CD4-positive, alpha-beta T cell treated with Interleukin-17A for 4 hours (primary cell): ENCODE results near the gene SSBP1.
A peak's percentile ranks its signal among the peaks of the same experiment; 100 is the strongest.
"Not testable (repeated sequence)": the region's sequence is repeated elsewhere in the genome, so short reads cannot be mapped to it uniquely, and the experiment has no call there.

Experiments
- DNase-seq: peaks from one replicate; pipeline ENCODE4 v3.0.0-alpha.2; 2020; ENCODE audit warnings: mixed read lengths

Gene SSBP1, protein sequence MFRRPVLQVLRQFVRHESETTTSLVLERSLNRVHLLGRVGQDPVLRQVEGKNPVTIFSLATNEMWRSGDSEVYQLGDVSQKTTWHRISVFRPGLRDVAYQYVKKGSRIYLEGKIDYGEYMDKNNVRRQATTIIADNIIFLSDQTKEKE

DNA sequence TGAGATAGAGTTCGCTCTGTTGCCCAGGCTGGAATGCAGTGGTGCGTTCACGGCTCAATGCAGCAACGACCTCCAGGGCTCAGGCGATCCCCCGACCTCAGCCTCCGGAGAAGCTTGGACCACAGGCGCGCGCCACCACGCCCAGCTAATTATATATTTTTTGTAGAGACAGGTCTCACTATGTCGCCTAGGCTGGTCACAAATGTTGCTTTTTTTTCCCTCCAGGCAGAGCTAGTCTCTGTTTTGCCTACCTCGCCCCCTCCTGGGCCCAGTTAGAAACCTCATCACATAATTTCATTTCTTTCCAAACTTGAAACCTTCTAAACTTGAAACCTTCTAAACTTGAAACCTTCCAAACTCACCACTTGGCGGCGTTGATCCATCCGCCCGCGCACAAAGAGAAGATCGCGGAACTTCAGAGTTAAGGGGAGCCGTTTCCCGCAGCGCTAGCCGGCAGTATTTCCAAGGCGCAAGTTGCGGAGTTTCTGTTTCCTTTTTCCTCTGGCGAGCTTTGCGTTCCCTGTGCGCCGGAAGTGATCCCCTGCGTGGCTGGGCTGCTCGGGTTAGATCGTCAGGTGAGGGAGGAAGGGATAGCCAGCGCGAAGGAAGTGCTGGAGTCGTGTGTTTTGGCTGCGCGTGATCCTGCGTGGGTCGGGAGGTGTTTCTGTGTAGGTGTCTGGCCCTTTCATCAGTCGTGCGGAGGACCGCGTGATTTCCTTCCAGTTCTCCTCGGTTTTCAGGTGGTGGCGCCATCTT lies at the start of gene SSBP1:
Gene SSBP1, plus strand, starts transcription at position 523 of the 756 bp plus-strand sequence. CDS start 809 bp downstream, outside the sequence.
- DNase-seq, result peak; percentile 91

DNA sequence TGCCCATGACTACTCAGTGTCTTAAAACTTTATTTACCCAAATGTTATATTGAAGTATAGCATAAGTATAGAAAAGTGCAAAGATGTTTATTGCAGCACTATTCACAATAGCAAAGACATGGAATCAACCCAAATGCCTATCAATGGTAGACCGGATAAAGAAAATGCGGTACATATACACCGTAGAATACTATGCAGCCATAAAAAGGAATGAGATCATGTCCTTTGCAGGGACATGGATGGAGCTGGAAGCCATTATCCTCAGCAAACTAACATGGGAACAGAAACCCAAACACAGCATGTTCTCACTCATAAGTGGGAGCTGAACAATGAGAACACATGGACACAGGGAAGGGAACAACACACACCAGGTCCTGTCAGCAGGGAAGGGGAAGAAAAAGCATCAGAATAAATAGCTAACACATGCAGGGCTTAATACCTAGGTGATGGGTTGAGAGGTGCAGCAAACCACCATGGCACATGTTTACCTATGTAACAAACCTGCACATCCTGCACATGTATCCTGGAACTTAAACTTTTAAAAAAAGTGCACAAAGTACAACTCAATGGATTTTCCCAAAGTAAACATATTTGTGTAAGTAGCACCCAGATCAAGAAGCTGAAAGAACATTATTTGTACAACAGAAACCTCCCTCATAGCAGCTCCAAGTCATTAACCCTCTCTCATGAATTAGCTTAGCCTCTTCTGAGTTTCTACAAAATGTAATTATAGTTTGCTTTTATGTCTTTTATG lies 48.9 kb upstream of the SSBP1 start:
- not testable (repeated sequence) for DNase-seq

DNA sequence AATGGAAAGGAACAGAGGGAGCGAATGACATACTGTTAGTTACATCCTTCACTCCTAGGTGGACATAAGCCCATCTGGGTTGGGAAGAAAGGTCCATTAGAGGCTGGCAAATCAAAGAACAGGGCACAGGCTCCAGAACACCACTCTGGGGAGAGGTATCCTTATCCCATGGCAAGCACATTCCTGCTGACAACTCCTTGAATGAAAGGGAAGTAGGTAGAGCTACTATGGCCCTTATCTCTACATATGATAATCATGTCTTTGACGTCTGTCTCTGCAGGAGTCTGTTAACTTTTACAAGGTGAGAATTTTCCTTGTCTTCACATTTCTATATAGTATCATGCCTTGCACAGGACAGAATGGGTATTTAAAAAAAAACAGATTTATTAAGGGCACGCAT lies 46.6 kb upstream of the SSBP1 start:
- no peak for DNase-seq

DNA sequence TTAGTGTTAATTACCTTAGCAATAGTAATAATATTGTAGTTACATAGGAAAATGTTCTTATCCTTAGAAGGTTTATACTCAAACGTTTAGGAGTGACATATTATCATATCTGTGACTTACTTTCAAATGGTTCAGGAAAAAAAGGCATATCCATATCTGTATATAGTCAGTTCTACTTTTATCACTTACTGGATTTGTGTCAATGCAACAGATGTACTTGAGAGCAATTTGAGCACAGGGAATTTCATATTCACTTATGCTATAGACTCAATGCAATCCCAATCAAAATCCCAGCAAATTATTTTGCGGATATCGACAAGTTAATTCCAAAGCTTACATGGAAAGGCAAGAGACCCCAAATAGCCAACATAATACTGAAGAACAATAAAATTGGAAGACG lies 46.2 kb upstream of the SSBP1 start:
- DNase-seq, result no peak

DNA sequence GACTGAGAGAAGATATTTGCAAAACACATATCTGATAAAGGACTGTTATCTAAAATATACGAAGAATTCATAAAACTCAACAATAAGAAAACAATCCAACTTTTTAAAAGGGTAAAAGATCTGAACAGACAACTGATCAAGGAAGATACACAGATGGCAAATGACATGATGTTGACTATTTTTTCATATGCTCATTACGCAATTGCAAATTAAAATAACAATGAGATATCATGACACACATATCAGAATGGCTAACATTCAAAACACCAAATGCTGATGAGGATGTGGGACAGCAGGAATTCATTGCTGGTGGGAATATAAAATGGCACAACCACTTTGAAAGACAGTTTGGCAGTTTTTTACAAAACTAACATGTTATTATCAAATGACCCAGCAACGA lies 45.1 kb upstream of the SSBP1 start:
- DNase-seq, result no peak

DNA sequence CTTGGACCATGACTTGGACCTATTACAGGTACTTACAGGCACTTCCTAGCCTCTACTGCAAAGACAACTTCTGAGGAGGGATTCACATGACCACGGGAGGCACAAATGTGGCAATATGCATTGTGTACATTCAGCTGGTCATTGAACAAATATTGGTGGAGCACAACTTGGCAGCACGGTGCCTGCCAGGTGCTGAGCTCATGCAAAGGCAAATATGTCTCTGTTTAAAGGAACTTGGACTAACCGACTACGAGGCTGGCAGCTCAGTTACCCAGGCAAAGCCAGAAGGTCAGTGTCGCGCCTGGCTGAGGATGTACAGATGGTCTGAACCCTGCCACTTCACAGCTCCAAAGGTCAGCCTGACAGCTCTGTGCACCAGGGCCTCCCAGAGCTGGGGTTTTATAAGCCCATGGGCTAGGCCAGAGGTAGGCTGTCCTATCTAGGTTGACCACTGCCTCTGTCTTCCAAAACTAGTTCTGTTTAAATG lies 42.3 kb upstream of the SSBP1 start:
- no peak for DNase-seq

DNA sequence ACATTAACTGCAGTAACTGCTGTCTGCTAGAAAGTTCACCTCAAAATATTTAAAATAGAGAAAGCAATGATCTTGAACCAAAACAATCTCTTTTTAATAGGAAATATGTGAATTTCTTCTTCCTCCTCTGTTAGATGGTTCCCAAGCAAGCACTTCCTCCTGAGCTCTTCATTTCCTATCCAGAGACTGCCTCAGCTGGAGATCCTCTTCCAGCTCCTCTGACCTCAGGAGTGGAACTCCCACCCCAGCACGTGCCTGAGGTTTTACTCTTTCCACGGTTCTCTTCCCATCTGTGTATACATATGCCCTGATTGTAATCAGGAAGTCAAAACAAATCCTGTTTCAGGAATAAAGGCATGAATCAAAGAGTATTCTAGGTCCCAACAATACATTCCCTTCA lies 41.8 kb upstream of the SSBP1 start:
- no peak for DNase-seq

DNA sequence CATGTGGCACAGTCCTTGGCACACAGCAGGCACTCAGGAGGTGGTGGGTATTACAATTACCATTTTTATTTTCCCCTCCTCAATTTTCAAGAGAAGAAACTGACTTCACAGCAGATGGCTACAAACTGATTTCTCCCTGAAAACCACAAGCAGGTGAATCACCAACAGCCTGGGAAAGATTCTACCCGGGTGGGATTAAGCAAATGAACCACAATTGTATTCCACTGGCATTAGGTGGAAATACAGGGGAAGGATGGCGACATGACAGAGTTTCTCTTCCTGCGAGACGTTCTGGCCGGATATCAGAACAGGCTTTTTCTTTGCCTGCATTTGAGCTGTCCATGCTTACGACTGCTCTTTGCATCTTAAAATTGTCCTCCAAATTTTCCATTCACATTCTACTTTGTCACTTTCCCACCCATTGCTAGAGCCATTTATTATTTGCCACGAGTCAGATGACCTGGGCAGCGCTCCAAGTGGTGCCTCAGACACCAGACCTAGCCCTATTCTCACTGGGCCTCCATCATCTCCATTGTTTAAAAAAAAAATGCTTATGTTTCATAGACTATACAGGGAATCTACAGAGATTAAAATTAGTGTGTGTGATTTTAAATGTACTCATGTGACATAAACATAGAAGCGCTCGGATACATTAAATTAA lies 40.8 kb upstream of the SSBP1 start:
- DNase-seq, result no peak

DNA sequence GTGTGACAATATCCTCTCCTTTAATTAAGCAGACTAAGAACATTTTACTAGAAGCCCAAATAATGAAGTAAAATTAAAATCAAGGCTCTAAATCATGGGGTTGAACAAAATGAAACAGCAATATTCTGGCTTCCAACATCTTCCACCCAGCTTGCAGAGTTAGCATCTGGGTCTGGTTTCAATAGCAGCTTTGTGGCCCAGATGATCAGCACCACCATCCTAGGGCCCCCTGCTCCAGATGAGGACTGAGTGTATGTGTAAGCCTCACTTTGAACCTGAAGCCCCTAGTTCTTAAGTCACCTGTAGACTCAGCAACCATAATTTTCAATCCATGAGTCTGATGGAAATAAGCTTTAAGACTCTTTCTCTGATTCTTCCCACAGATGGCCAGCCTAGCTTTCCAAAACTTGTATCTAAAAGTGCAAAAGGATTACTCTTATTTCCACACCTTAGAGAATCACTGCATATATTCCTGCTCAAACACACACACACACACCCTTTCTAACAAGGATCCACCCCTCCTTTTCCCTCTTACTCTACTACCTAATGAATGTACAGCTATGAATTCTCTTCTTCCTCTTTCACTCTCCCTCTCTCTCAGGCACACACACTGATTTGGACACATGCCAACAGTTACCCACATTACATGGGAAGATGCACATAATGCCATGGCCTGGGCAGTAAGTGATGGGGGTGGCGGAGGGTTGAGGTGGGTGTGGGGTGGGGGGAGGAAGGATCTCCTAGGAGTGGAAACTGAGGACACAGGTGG lies 39.7 kb upstream of the SSBP1 start:
- peak; percentile 10 for DNase-seq

DNA sequence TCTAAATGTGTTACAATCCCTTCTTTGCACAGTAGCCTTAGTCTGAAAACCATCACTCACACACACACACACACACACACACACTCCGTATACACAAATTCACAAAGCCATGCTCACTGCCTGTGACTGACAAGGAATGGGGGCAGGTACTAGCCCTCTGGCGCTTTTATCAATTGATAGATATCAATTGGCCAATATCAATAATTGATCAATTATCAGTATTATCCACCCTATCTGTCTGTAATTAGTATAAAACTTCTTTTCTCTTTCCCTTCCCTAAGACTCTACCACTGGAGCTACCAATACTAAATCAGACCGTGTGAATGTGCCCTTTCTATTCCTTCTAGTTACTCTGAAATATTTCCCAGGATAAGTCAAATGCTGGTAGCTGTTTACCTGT lies 38.3 kb upstream of the SSBP1 start:
- no peak for DNase-seq

DNA sequence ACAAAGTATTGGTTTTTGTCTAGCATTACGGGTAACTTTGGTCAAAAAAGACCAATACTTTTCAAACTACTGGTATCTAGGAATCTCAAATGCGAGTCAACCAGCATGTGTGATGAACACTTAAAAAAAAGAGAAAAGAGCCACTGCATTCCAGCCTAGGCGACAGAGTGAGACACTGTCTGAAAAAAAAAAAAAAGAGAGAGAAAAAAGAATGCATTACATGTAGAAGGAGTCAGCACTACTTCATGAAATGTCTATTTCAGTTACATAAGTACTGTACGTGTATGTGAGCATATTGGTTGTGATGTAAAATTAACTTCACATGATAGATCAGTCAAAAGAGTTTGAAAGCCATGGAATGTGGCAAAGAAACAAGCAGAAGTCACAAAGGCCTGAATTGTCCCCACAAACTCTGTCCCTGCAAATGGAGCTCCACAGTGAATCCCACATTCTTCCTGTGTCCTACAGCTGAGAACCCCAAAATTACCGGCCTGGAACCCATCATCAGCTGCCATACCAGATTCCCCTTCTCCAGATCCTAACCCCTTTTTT lies 37.8 kb upstream of the SSBP1 start:
- DNase-seq, result no peak

DNA sequence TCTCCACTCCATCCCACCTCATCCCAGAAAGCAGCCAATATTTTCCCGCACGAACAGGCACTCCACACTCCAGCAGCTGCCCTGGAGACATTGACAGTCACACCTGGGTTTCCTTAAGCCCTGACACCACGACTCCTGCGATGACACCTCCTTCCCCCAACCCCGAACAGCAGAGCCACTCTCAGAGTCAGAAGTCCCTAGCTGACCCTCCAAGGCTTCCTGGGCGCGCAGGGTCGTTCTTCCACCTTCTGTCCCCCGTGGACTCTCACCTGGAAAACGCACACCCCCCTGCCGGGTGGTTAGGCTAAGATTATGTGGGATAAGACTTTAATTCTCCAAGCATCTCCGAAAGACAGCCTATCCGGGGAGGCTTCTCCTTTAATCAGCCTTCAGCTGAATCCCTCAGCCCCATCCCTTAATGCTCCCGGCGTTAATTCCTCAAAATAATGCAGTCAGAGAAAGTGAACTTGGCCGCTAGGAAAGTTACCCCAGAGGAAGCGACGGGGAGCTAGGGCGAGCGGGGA lies 37.2 kb upstream of the SSBP1 start:
- peak; percentile 26 for DNase-seq

DNA sequence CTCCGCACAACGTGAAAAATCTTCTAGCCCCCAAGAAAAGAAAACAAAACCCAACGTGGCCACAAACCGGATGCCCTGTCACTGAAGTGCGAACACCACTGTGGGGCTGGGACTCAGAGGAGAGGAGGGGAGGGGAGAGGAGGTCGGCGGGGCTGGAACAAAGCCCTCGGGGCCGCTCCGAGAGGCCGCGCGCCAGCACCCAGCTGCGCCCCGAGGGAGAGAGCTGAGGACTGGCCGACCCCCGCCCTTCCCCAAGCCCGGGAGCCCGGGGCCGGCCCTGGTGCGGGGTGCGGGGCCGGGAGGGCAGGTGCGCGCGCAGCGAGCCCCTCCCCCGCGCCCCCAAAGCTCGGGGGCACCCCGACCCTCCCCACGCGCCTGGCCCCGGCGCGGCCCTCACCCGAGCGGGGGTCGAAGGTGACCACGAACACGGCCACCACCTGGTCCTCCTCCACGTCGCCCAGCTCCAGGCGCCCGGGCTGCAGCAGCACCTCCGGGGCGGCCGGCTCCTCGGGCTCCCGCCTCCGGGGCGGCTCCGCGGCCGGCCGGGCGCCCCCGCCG lies 36.6 kb upstream of the SSBP1 start:
- DNase-seq, result peak; percentile 72

DNA sequence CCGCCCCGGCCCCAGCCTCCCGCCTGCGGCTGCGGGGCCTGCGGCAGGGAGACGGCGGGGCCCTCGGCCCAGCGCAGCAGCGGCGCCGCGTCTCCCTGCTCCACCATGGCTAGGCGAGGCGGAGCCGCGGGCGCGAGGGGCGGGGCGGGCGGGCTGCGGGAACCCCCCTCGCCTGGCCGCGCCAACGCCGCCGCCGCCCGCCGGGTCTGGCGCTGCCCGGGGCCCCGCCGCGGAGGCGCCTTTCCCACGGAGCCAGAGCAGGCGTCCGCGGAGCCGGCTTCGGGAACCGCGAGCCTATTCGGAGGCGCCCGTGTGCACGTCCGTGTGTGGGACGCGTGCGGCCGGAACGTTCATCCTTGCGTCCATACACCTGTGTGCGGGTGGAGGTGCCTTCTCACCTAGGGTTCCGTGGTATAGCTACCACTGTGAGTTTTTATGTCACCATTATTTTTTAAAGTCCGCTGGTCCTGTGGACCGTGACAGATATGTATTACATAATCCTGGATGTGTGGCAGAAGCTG lies 36.1 kb upstream of the SSBP1 start, which contains the start of gene DENND11:
Gene DENND11, minus strand, starts transcription at position 120 of the 521 bp plus-strand sequence. Its CDS starts 13 bp downstream, at position 107.
- peak; percentile 73 for DNase-seq

DNA sequence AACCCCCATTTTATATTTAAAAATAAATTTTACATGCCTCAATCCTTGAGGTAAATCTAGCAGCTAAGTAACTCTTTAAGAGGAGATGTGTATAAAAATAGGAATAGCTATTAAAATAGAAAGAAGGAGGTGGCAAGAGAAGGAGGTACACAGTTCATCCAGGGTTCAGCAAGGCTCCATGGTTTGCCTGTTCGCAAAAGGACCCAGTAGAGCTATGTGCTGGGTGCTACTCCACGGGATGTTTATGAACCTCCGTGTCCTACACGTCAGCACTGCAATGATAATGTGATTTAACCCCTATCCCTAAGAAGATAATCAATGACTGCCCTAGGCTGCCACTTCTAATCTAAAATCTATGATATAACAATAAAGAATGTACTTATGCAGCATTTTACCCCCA lies 35.3 kb upstream of the SSBP1 start:
- no peak for DNase-seq

DNA sequence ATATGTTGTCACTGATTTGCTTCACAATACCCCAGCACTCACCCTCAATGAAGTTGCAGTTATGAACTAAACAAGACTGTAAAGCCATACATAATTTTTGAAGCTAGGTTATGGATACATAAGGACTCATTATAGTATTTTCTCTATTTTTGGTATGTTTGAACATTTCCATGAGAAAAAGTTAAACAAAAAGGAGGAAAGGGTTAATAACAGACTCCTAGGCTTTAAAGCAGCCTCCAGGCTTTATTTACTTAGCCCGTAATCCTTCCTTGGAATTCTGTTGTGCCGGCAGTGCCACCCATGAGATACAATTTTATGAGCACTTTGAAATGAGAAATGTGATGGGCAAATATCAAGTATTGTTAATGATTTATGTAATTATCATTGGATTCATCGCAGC lies 34.0 kb upstream of the SSBP1 start:
- DNase-seq, result no peak

DNA sequence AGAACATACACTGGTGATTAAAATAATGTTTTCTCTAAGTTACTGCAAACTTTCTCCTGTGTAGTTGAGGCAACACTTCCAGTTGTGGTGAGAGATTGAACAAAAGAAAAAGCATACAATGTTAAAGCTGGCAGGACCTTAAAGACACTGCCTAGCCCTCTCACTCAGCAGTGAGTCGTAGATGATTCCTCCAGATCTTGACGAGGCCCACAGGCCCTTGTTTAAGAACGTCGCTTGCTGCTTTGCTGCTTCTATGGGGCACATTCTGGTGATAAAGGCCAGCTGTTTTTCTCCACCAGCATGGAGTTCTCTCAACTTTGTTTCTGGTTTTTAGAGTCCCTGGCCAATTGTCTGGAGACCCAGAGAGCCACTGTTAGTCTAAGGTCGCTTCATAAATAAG lies 33.4 kb upstream of the SSBP1 start:
- no peak for DNase-seq

DNA sequence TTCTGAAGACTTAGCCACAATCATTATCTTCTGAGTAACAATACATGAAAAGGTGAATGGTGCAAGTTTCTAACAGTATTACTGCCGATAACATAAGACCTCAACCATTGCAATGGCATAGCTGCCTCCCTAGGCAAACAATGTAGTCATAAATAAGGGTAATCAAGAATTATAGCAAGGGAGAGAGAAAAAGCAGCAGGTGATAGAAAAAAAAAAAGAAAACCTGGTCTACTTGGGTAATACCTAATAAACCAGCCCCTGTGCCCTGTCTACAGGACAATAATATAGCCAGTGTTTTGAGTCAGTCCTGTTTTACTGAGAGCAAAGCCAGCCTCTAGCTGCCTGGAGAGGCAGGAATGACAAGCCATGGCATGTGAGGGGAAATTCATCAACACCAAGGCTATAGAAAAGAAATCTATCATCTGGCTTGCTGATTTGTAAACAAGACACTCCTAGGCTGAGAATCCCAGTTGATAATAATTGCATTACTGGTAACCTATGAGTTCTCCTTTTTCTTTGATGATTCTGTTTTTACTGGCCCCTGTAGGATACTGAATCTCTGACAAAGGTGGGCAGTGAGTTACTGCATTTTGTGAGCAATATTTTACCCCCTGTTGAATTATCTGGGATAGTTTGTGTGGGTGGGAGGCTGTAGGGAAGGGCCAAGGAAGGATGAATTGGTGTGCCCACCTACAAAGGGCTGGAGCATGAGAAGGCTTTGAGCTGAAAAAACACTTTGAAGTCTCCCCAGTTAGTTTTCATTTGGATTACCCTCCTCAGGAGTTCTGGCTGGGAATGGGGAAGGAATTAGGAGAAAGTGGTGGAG lies 31.7 kb upstream of the SSBP1 start:
- DNase-seq, result no peak

DNA sequence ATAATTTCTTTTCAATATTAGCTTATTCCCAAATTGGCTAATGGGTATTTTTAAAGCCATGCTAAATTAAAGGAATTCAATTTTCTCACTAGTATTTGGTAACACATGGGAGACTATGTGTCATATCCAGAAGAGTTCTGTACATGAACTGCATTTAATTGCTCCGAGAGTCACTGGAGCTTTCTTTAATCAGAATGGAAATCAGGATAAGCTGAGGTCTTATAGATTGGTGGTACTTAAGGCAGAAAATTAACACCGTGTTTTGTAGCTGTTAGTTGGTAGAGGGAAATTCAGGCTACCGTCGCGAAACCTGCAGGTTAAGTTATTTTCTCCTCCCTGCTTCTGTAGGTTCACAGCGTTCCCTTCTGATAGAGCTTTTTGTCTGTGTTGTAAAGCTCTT lies 29.8 kb upstream of the SSBP1 start, which contains the start of gene WEE2:
Gene WEE2, plus strand, starts transcription at position 3 of the 400 bp plus-strand sequence. CDS start 406 bp downstream, outside the sequence.
- no peak for DNase-seq

DNA sequence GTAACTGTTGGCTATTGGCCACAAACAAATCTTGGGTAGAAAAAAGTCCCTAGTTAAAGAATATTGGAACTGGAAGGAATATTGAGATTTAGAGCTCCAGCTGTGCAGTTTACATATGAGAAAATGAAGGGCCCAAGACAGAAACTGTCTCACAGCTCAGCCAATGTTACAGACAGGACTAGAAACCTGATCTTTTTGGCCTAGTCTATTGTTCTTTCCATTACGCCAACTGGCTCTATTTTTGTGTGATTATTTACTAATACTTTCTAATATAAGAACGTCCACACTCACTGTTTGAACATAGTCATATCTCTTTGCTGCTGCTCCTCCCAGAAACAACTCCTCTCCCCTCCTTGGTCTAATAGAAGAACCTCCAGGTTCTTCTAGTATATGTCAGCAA lies 28.8 kb upstream of the SSBP1 start:
- no peak for DNase-seq
